HG03442 (cell line): Measurements from ENCODE around the gene CTU2.

Experiments
- ATAC-seq: cut with Tn5 transposase; IDR thresholded peaks from one replicate; pipeline ENCODE4 v1.9.1; 2021; ENCODE audit warnings: mild to moderate bottlenecking, moderate library complexity; ENCODE audit not compliant: unreplicated experiment

The CTU2 gene

GRCh38 chr16:88741368-88741767 lies 35.1 kb downstream of the CTU2 start:
- ATAC-seq: no peak

DNA sequence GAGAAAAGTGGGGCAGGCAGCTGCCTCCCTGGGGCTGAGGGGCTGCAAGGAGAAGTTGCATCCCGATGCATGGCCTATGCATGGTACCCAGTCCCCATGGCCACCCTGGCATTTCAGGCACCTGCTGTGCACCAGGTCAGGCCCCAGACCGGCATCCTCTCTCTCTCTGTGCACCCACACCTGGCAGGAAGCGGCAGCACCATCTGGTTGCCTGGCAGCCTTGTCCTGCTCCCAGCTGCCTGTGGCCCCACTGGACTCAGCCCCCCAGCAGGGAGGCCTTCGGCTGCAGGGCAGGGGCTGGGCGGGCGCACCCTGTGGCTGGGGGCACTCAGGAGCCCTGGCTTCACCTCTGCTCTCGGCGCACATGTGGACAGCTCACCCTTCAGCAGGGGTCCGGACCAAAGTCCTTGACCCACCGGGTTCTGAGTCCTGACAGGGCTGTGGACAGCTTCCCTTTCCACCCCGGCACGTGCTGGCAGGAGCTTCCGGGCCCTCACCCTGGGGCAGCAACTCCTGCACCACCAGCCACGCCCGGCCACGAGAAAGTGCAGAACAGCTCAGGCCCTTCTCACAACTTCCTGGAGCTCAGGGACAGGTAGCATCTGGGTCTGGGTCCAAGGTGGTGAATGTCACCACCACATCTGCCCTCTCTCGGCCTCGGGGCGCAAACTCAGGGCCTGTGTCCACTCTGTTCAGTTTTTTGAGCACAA lies 36.7 kb downstream of the CTU2 start:
- ATAC-seq: no peak

DNA sequence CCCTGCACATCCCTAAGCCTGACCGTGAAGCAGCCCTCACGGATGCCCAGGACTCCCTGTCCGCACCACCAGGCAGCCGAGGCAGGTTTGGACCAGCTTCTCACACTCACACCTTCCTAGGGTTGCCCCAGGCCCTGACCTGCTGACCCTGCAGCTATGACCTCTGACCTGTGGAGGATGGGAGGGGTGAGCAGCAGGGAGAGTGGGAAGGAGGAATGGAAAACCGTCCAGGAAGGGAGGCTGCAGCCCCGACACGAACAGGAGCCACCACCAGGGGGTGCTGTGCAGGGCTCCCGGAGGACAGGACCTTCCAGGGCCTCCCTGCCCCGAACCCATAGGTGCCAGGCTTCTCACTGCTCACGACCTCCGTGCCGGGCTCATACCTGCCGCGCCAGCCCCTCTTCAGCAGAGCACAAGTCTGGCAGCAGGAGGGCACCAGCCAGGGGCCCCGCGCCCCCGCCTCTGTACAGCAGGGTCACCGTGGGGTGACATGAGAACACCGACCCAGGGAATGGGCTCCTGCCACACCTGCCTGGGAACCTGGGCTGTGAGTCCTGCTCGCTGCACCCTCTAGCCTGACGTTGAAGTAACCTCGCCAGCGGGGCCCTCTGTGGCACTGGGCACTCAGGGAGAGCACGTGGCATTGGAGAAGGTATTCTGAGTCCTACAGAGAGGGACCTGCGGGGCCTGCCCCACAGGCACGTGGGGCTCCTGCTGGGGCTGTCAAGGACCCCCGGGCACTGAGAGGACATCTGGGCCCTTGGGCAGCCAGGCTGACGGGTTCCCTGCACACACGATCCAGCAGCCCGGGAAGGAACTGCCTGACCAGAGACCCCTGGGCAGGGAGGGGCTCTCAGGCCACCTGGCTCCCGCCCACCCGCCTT lies 37.6 kb downstream of the CTU2 start:
- no peak for ATAC-seq

GRCh38 chr16:88744577-88745521 lies 38.5 kb downstream of the CTU2 start:
- ATAC-seq: no peak

- no peak for ATAC-seq
These were observed 40.2 kb downstream of the CTU2 start for GRCh38 chr16:88746506-88746905.

GRCh38 chr16:88747588-88748301 lies 41.4 kb downstream of the CTU2 start:
- ATAC-seq: no peak

- no peak for ATAC-seq
These were observed 42.1 kb downstream of the CTU2 start for GRCh38 chr16:88748364-88748763.

DNA sequence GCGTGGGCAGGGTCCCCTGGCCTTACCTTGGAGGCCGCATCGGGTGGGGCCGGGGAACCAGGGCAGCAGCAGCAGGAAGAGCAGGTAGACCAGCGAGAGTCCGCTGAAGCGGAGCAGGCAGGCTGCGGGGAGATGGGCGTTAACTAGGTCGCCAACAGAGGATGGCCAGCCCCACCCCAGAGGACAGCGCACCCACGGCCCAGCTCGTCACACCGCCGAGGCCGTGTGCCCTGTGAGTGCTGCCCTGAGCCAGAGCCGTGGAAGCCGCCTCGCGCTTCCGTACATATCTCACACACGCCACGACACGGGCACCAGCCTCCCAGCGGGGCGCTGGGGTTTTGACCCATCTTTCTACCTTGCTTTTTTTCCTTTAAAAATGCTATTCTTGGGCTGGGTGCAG lies 43.1 kb downstream of the CTU2 start:
- ATAC-seq: no peak

DNA sequence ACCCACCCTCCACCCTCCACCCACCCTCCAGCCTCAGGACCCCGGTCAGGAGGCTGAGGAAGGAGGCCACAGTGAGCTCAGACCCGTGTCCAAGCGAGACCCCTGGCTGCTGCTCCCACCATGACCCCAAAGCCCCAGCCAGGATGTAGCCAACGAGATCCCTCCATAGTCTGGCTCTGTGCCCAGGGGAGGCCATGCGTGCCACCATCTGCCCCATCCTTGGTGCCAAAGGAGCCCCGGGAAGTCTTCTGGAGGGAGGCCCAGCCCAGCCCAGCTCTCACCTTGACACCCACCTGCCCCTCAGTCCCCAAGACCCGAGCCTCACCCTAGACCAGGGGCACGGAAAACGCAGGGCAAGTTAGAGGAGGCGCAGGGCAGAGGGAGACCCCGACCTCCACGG lies 44.6 kb downstream of the CTU2 start:
- no peak for ATAC-seq

DNA sequence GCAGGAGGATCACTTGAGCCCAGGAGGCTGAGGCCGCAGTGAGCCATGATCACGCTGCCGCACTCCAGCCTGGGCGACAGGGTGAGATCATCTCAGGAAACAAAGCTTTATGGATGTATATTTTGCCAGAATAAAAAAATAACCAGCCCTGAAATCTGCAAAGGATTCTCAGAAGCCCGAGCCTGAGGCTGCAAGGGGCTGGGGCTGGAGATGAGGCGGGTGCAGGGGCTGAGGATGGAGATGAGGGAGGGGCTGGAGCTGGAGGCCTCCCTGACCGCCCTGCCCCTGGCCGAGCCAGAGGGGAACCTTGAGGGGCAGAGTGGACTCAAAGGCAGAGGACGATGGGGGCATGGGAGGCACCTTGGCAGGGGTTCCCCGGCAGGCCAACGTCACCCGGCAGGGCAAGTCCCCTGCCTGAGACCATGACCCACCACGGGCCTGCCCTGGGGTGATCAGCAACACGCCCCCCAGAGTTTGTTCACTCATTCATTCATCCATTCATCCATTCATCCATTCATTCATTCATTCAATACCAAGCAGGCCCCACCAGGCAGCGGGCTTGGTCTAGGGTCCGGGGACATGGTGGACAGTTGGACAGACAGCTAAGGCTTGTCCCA lies 46.2 kb downstream of the CTU2 start:
- ATAC-seq: no peak

DNA sequence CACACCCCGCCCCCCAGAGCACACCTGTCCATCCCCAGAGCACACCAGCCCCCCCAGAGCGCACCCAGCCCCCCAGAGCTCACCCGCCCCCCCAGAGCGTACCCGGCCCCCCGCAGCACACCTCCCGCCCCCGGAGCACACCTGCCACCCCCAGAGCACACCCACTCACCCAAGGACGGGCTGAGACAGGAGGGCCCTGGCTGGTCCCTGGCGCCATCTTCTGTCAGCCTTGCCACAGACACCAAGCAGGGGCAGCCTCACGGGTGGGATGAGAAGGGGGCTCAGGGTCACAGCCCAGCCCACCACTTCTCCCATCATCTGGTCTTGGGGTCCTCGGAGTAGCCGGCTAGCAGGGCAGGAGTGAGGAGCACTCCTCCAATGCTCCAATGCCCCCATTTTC lies 46.9 kb downstream of the CTU2 start:
- ATAC-seq: no peak

DNA sequence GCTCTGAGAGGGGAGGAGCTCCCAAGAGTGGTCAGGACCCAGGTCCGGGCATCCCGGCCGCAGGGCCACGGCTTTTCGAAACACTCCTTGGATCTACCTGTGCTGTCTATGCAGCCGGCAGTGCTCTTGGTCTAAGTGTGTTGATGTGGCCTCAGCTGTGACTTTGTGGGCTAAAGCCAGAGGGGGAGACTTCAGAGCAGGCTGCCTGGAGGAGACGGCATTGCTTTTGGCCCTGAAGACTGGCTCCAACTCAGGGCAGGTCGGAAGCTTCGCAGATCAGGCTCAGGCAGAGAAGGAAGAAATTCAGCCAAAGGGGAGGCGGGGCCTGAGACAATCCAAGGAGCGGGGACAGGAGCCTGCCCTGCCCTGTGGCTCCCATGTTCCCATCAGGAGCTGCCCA lies 47.3 kb downstream of the CTU2 start:
- no peak for ATAC-seq

- no peak for ATAC-seq
These were observed 48.0 kb downstream of the CTU2 start for GRCh38 chr16:88754109-88754911.

- ATAC-seq: no peak
These were observed 48.8 kb downstream of the CTU2 start for GRCh38 chr16:88754912-88755744.

- no peak for ATAC-seq
These were observed 49.6 kb downstream of the CTU2 start for GRCh38 chr16:88755745-88756443.

DNA sequence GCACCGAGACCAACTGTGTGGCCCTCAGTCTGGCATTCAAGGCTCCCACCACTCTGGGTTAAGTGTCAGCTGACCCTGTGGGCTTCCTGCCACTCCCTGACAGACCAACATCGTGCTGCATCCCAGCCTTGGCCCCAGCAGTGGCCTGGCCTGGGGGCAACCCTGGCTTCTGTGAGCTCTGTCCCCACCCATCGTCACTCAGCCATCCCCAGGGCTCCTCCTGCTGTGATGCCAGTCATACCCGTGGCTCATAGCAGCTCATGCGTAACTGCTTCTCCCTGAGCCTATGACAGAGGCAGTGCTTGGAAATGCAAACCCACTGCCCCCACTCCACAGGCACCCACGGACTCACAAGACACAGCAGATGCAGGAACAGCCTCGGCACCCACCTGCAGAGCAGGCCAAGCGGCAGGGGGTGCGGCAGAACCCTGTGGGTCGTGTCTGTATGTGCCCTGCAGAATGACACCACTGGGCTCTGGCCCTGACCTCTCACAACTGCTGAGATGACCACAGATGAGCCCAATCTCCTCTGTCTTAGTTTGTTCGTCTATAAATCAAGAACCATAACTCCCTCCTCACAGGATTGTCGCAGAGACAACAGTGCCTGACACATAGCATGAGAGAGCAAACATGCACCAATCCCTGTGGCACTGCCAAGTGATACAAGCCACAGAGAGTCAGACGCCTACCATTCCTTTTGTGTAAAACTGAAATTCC lies 52.1 kb downstream of the CTU2 start:
- no peak for ATAC-seq

DNA sequence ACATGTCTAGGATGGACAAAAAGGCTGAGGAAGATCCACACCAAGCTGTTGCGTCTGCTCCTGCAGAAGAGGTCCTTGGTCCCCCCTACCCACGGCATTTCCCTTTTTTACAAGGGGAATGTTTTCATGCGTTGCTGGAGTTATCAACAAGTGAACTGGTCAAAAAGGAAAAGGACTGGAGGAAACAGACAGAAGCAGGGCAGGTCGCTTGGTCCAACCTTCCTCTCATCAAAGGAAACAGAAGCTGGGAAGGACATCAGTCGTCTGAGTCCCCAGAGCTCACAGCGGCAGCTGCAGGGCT lies 52.6 kb downstream of the CTU2 start:
- ATAC-seq: no peak
